Smooth muscle cell (in vitro differentiated cells): ENCODE results near the gene PSMG3. TPM values are rescaled to one million over a fixed set of nuclear protein-coding genes. Genes with fewer than 3 reads are reported as not detected.
A peak's percentile ranks its signal among the peaks of the same experiment; 100 is the strongest.

Experiments used
- DNase-seq: peaks from one replicate; lab custom pipeline; 2025; ENCODE audit not compliant: unreplicated experiment; lab: John Stamatoyannopoulos, UW
- H2AFZ ChIP-seq: fragments of 200-600 bp; sonication (generic); 2 replicates; pipeline ENCODE4 v1.6.0; 2016; ENCODE audit warnings: antibody characterized with exemption, low read depth, mild to moderate bottlenecking
- H3F3A ChIP-seq: fragments of 200-600 bp; sonication (generic); 2 replicates; pipeline ENCODE4 v1.6.0; 2017; ENCODE audit warnings: antibody characterized with exemption, low read depth
- H3K27ac ChIP-seq: fragments of 200-600 bp; sonication (generic); 2 replicates; pipeline ENCODE4 v1.5.1; 2016; ENCODE audit warnings: low read depth, mild to moderate bottlenecking
- H3K27me3 ChIP-seq: fragments of 200-600 bp; sonication (generic); 2 replicates; pipeline ENCODE4 v1.6.1; 2016; ENCODE audit warnings: low read depth, mild to moderate bottlenecking
- H3K36me3 ChIP-seq: fragments of 200-600 bp; sonication (generic); 2 replicates; pipeline ENCODE4 v1.5.1; 2016; ENCODE audit warnings: low read depth
- H3K4me1 ChIP-seq: fragments of 200-600 bp; sonication (generic); 2 replicates; pipeline ENCODE4 v1.5.1; 2016; ENCODE audit warnings: low read depth
- H3K4me2 ChIP-seq: fragments of 200-600 bp; sonication (generic); 2 replicates; pipeline ENCODE4 v1.6.0; 2016; ENCODE audit warnings: mild to moderate bottlenecking
- H3K4me3 ChIP-seq: fragments of 200-600 bp; sonication (generic); 2 replicates; pipeline ENCODE4 v1.5.1; 2016; ENCODE audit warnings: mild to moderate bottlenecking
- H3K79me2 ChIP-seq: fragments of 200-600 bp; sonication (generic); 2 replicates; pipeline ENCODE4 v1.6.0; 2016; ENCODE audit warnings: low read depth, mild to moderate bottlenecking
- H3K9ac ChIP-seq: fragments of 200-600 bp; sonication (generic); 2 replicates; pipeline ENCODE4 v1.6.0; 2016; ENCODE audit warnings: low read depth
- H3K9me3 ChIP-seq: fragments of 200-600 bp; sonication (generic); replicated peaks from 2 replicates; pipeline ENCODE4 v1.5.1; 2016; ENCODE audit warnings: low read depth
- H4K20me1 ChIP-seq: fragments of 200-600 bp; sonication (generic); 2 replicates; pipeline ENCODE4 v1.6.0; 2016; ENCODE audit warnings: low read depth
- CTCF ChIP-seq: fragments of 200-600 bp; sonication (generic); IDR thresholded peaks from 2 replicates; pipeline ENCODE4 v1.5.1; 2017; ENCODE audit warnings: borderline replicate concordance, mild to moderate bottlenecking, antibody characterized with exemption; ENCODE audit not compliant: insufficient read depth, poor library complexity, severe bottlenecking
- WGBS: methylation state at CpG from one replicate; pipeline ENCODE4 v1.1.7; 2016; ENCODE audit warnings: low lambda C conversion rate; 5-methylcytosine and 5-hydroxymethylcytosine counted together
- polyA plus RNA-seq: library from polyadenylated mRNA; unstranded; fragments of >200 nt; fragmentation: Nextera tagmentation; extraction: Ambion mirVana; gene quantifications from 2 replicates; pipeline ENCODE4 v1.2.1, GENCODE V29; 2016
- total RNA-seq: library from RNA; depleted of rRNA; stranded (reverse); fragments of >200 nt; gene quantifications from 2 replicates; pipeline ENCODE4 v1.2.3, GENCODE V29; 2014

PSMG3 gene
- total and polyA plus RNA-seq, 2 experiments from 2014 or later: 24.5 to 45.3 TPM

- no peaks in the 10 kb centered on the region for H3K27me3 ChIP-seq
- H3K27ac ChIP-seq: no peak overlapping the region
- no peak for DNase-seq
- no peaks in the 10 kb centered on the region for H3K79me2 ChIP-seq
- no peak overlapping the region for H3K4me2 ChIP-seq
- no peaks in the 10 kb centered on the region for H3K4me1 ChIP-seq
- 91% methylated on average over 19 of the region's 19 CpGs for WGBS
- no peaks in the 10 kb centered on the region for H3K36me3 ChIP-seq
- H3K4me3 ChIP-seq: no peak overlapping the region
- no peaks in the 10 kb centered on the region for H3K9me3 ChIP-seq
- TF ChIP-seq CTCF: no peak
- no peak overlapping the region for H2AFZ ChIP-seq
- no peak overlapping the region for H3K9ac ChIP-seq
- H4K20me1 ChIP-seq: no peaks in the 10 kb centered on the region
- no peaks in the 10 kb centered on the region for H3F3A ChIP-seq
Observed at GRCh38 chr7:1580422-1581030, 10.7 kb upstream of the PSMG3 start.

DNA sequence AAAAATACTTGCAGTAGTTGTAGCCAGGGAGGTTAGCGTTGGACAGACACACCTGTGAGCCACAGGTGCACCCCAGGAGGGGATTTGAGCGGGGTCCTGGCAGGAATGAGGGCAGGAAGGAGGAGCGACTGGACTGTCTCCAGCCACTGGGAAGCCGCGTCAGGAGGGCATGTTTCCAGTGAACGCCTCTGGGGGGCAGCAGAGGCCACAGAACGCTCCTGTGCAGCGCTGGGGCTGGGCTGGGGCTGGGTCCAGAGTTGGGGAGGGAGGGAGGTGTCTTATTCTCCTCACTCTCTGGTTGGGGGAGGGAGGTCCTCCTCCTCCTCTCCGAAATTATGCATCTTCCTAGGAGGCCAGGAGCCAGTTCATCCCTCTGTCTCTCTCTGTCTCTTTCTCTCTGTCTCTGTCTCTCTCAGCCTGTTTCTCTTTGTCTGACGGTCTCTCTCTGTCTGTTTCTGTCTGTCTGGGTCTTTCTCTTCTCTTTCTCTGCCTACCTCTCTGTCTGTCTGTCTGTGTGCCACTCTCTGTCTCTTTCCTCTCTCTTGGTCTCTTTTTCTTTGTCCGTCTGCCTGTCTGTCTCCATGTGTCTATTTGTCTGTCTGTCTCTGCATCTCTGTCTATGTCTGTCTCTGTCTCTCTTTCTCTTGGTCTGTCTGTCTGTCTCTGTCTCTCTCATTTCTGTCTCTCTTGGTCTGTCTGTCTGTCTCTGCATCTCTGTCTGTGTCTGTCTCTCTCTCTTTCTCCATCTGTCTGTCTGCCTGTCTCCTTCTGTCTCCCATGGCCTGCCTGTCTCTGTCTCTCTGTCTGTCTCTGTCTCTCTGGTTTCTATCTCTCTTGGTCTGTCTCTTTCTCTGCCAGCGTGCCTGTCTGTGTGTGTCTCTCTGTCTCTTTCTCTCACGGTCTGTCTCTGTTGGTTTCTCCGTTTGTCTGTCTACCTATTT, 9.9 kb upstream of the PSMG3 start:
- WGBS: 28% methylated on average over 12 of the region's 14 CpGs
- Histone ChIP-seq H2AFZ (no peak overlapping the region), H3K9me3 (no peaks in the 10 kb centered on the region), H3K27ac (no peak overlapping the region), H3K9ac (no peak overlapping the region), H4K20me1 (no peaks in the 10 kb centered on the region), H3K4me3 (no peak overlapping the region), H3K79me2 (no peaks in the 10 kb centered on the region), H3K36me3 (no peaks in the 10 kb centered on the region), H3K27me3 (no peaks in the 10 kb centered on the region), H3F3A (no peaks in the 10 kb centered on the region), H3K4me1 (no peaks in the 10 kb centered on the region), H3K4me2 (no peak overlapping the region)
- peak; percentile 80 for TF ChIP-seq CTCF
- DNase-seq: peak; percentile 37

GRCh38 chr7:1578513-1578912, 8.7 kb upstream of the PSMG3 start:
- no peak for DNase-seq
- no peak overlapping the region for H2AFZ ChIP-seq
- 97% methylated on average over 6 of the region's 6 CpGs for WGBS

More at GRCh38 chr7:1578513-1578912, 8.7 kb upstream of the PSMG3 start:
- Histone ChIP-seq H3K9me3 (no peaks in the 10 kb centered on the region), H3K36me3 (no peaks in the 10 kb centered on the region), H3K4me3 (no peak overlapping the region), H3K79me2 (no peaks in the 10 kb centered on the region), H3K4me1 (no peaks in the 10 kb centered on the region), H3K27me3 (no peaks in the 10 kb centered on the region), H3F3A (no peaks in the 10 kb centered on the region), H3K27ac (no peak overlapping the region), H3K9ac (no peak overlapping the region), H4K20me1 (no peaks in the 10 kb centered on the region), H3K4me2 (no peak overlapping the region)
- TF ChIP-seq CTCF: no peak
